ENCODE data around the gene LAMC2.

DNA sequence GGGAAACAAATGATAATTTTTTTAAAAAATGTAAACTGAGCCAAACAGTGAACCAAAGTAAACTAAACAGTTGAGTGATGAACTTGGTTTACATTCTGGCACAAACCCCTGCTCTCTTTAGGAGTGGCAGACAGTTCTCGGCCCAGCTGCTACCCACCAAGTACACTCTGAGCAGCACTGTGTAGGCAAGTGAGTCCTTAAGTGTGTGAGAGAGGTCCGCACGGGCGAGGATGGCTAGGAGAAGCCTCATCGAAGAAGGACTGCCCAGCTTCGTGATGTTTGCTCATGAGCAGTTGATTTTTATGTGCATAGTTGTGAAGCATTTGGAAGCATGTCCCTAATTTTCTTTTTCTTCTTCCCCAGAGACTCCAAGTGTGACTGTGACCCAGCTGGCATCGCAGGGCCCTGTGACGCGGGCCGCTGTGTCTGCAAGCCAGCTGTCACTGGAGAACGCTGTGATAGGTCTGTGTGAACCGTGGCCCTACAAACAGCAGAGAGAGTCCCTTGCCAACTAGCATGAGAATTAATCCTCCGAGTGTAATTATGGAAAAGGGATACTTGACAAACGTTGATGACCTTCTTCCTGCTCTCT, 32.1 kb downstream of the LAMC2 start:
- TF ChIP-seq EZH2 (IDR thresholded peaks at IDR 0.05; ENCODE audit: insufficient read depth, low read length): no peak
- TF ChIP-seq, protein P1, sequence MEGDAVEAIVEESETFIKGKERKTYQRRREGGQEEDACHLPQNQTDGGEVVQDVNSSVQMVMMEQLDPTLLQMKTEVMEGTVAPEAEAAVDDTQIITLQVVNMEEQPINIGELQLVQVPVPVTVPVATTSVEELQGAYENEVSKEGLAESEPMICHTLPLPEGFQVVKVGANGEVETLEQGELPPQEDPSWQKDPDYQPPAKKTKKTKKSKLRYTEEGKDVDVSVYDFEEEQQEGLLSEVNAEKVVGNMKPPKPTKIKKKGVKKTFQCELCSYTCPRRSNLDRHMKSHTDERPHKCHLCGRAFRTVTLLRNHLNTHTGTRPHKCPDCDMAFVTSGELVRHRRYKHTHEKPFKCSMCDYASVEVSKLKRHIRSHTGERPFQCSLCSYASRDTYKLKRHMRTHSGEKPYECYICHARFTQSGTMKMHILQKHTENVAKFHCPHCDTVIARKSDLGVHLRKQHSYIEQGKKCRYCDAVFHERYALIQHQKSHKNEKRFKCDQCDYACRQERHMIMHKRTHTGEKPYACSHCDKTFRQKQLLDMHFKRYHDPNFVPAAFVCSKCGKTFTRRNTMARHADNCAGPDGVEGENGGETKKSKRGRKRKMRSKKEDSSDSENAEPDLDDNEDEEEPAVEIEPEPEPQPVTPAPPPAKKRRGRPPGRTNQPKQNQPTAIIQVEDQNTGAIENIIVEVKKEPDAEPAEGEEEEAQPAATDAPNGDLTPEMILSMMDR (IDR thresholded peaks at IDR 0.05; ENCODE audit: insufficient read depth, low read depth, low read length): no peak
